OCI-LY3 (cell line): ENCODE results near the gene RAB43.

Source experiments
- CTCF ChIP-seq: fragments of 200-600, 300-600 bp; sonication (generic); IDR thresholded peaks from 2 replicates; pipeline ENCODE4 v1.5.1; 2014; ENCODE audit warnings: antibody characterized with exemption, low read length, low read depth
- EZH2phosphoT487 ChIP-seq: fragments of 200-600 bp; shearing (Covaris generic); IDR thresholded peaks from 2 replicates; pipeline ENCODE4 v1.6.1; 2018; ENCODE audit warnings: antibody characterized with exemption, mixed run types, low read depth

- TF ChIP-seq CTCF (no peak), EZH2phosphoT487 (no peak)
Observed at GRCh38 chr3:129039271-129040038, 82.1 kb downstream of the RAB43 start.
